HG02938 (cell line): ENCODE results near the gene EPHB3.

ENCODE experiments used
- ATAC-seq: cut with Tn5 transposase; IDR thresholded peaks from one replicate; pipeline ENCODE4 v1.9.1; 2021; ENCODE audit warnings: mild to moderate bottlenecking, moderate library complexity; ENCODE audit not compliant: unreplicated experiment

Gene EPHB3

GRCh38 chr3:184561061-184561912, at the start of gene EPHB3:
EPHB3 (plus strand) TSS chr3:184561785; CDS start chr3:184562236, 451 bp downstream.
- peak; percentile 79 for ATAC-seq

GRCh38 chr3:184512621-184513020, 49.0 kb upstream of the EPHB3 start:
- ATAC-seq, result no peak

- ATAC-seq, result peak; percentile 77
Observed at GRCh38 chr3:184513276-184514170, 48.1 kb upstream of the EPHB3 start.

- no peak for ATAC-seq
Observed at GRCh38 chr3:184514171-184514490, 47.5 kb upstream of the EPHB3 start.

GRCh38 chr3:184523825-184524615, 37.6 kb upstream of the EPHB3 start:
- no peak for ATAC-seq

- no peak for ATAC-seq
Observed at GRCh38 chr3:184524981-184525336, 36.6 kb upstream of the EPHB3 start.

- ATAC-seq, result no peak
Observed at GRCh38 chr3:184525337-184526087, 36.1 kb upstream of the EPHB3 start.

- ATAC-seq, result no peak
Observed at GRCh38 chr3:184526088-184526433, 35.5 kb upstream of the EPHB3 start.

- ATAC-seq, result no peak
Observed at GRCh38 chr3:184531626-184532280, 29.8 kb upstream of the EPHB3 start.

GRCh38 chr3:184532940-184533732, 28.4 kb upstream of the EPHB3 start:
- ATAC-seq, result no peak

- no peak for ATAC-seq
Observed at GRCh38 chr3:184537885-184538665, 23.5 kb upstream of the EPHB3 start.

- no peak for ATAC-seq
Observed at GRCh38 chr3:184538666-184539431, 22.7 kb upstream of the EPHB3 start.

- no peak for ATAC-seq
Observed at GRCh38 chr3:184539801-184540435, 21.7 kb upstream of the EPHB3 start.

GRCh38 chr3:184540777-184541681, 20.6 kb upstream of the EPHB3 start:
- no peak for ATAC-seq

GRCh38 chr3:184541886-184542562, 19.6 kb upstream of the EPHB3 start:
- no peak for ATAC-seq

- no peak for ATAC-seq
Observed at GRCh38 chr3:184542577-184542976, 19.0 kb upstream of the EPHB3 start.
